ENCODE measurements around the gene EXOSC10.

DNA sequence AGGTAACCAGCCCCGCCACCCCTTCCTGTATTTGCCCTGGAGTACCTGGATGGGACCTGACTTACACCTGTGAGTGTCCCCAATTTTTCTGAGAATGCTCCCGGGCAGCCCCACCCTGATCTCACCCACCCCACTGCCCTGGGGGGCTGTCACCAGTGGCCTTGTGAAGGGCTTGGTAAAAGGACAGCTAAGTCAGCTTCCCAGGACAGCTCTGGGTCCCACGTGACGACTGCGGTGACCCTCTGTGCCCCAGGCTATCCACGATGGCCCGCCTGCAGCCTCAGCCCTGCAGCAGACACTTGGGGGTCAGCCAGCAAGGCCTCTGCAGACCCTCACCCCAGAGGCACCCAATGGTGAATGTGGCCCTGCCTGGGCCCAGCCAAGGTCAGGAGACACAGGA, 45.5 kb downstream of the EXOSC10 start:
- TF ChIP-seq, protein P1, sequence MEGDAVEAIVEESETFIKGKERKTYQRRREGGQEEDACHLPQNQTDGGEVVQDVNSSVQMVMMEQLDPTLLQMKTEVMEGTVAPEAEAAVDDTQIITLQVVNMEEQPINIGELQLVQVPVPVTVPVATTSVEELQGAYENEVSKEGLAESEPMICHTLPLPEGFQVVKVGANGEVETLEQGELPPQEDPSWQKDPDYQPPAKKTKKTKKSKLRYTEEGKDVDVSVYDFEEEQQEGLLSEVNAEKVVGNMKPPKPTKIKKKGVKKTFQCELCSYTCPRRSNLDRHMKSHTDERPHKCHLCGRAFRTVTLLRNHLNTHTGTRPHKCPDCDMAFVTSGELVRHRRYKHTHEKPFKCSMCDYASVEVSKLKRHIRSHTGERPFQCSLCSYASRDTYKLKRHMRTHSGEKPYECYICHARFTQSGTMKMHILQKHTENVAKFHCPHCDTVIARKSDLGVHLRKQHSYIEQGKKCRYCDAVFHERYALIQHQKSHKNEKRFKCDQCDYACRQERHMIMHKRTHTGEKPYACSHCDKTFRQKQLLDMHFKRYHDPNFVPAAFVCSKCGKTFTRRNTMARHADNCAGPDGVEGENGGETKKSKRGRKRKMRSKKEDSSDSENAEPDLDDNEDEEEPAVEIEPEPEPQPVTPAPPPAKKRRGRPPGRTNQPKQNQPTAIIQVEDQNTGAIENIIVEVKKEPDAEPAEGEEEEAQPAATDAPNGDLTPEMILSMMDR (IDR thresholded peaks at IDR 0.05): no peak
- no peak for TF ChIP-seq POLR2A (IDR thresholded peaks at IDR 0.05)
- TF ChIP-seq EP300 (IDR thresholded peaks at IDR 0.05): no peak
